GM13977 (cell line): ENCODE data around the gene ADARB1.

Experiments
- DNase-seq: peaks from one replicate; pipeline ENCODE4 v3.0.0; 2012; ENCODE audit warnings: low spot score
- in situ Hi-C: fragments of 300-500 bp; cut with MboI; formaldehyde crosslinking; loops from one replicate; pipeline ENCODE4 v1.12.0; 2022; ENCODE audit warnings: low sequenced_read_pairs, low pct_unique_long_range_greater_than_20kb, mixed read lengths, inconsistent platforms; ENCODE audit not compliant: unreplicated experiment
- TF ChIP-seq, protein P1 (sequence below): IDR thresholded peaks from 2 replicates; pipeline ENCODE4 v1.5.1; 2012; ENCODE audit warnings: mild to moderate bottlenecking, control low read depth; ENCODE audit not compliant: insufficient read depth; ENCODE audit errors: extremely low read depth, missing control alignments

The ADARB1 gene

DNA sequence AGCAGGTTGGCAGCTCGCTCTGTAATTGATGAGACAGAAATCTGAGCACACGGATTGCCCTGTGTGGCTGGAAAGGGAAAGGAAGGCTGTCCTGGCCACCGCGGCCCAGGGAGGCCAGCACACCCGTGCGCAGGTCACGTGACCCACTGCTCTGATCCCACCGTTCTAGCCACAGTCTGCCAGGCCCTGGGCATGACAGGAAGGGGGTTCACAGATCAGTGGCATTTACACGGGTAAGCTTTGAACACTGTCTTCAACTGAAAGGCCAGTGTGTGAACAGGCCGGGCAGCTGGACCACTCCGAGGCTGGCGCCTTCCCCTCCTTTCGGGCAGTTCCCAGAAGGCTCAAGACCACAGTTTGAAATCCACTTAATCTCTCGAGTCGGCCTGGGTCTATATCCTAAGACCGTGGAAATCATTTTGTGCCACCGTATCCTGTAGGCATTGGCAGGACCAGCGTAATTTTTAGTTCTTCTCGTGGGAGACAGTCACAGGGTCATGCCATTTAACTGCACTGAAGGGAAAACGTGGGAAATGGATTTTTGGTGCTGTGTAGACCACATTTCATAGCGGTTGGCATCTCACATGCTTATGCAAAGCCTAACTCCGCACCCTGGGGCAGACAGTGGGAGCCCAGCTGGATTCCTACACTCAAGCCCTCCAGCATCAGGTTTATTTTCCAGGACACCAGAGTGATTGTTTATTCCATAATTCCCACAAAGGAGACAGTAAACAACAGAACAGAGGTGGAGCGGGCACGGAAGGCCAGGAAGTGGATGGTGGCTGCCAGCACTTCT, 3.1 kb upstream of the ADARB1 start:
- no peak for DNase-seq
- TF ChIP-seq, protein P1, sequence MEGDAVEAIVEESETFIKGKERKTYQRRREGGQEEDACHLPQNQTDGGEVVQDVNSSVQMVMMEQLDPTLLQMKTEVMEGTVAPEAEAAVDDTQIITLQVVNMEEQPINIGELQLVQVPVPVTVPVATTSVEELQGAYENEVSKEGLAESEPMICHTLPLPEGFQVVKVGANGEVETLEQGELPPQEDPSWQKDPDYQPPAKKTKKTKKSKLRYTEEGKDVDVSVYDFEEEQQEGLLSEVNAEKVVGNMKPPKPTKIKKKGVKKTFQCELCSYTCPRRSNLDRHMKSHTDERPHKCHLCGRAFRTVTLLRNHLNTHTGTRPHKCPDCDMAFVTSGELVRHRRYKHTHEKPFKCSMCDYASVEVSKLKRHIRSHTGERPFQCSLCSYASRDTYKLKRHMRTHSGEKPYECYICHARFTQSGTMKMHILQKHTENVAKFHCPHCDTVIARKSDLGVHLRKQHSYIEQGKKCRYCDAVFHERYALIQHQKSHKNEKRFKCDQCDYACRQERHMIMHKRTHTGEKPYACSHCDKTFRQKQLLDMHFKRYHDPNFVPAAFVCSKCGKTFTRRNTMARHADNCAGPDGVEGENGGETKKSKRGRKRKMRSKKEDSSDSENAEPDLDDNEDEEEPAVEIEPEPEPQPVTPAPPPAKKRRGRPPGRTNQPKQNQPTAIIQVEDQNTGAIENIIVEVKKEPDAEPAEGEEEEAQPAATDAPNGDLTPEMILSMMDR, result no peak
- in situ Hi-C loops, result no loop called here

DNA sequence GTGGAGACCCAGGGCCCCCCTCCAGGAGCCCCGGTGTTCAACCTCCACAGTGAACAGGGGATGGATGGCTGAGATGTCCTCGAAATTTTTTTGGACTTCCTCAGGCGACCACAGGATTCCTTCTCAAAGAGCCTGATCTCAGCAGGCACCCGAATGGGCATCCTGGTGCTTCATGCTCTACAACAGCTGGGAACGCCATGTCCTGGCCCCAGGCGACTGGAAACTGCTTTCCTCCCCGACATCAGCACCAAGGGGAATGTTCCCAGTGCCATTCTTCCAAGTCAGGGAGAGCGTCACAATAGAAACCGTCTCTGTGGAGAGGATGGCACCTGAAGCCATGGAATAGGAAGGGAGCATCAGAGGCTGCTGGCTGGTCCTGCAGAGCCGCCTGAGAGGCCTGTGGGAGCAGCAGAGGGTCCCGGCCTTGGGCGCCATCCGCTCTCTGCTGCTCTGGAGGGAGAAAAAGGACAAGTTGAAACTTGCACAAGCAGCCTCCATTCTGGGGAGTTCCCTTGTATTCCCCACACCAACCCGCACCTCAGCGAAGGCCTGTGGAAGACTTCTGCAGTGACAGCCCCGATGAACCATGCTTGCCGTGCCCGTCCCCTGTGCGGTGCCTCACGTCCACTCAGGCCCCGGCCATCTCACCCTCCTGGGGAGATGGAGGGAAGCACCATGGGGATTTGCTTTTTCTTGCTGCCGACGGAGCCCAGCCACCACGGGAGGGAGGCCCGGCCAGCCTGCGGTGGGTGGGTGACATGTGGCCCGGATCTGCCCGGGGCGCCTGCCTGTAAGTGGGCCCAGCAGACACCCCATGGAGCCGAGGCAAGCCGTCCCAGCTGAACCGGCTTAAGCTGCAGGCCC, 2.3 kb upstream of the ADARB1 start:
- no peak for DNase-seq
- TF ChIP-seq, protein P1, result no peak
- in situ Hi-C loops, result no loop called here

DNA sequence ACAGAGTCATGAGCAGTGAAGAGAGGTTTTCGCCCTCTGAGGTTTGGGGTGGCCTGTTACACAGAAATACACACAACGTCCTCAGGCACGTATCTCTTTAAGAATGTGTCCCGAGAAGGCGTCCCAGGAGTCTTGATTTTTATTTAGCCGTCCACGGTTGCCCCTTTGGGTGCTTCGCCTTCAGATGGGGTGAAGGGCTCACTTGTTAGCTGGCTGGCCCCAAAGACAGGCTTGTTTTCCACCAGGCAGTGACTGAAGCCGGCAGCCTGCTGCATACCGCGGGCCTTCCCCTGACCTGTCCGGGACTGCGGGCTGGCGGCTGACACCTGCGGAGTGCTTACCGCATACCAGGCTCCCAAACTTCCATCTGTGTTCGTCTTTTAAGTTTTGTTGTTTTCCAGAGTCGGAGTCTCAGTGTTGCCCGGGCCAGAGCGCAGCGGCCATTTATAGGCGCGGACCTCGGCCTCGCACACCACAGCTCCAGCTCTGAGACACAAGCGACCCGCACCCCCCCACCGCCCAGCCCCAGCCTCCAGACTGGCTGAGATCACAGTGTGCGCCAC, 1.6 kb upstream of the ADARB1 start:
- in situ Hi-C loops, result no loop called here
- TF ChIP-seq, protein P1, result no peak
- no peak for DNase-seq

DNA sequence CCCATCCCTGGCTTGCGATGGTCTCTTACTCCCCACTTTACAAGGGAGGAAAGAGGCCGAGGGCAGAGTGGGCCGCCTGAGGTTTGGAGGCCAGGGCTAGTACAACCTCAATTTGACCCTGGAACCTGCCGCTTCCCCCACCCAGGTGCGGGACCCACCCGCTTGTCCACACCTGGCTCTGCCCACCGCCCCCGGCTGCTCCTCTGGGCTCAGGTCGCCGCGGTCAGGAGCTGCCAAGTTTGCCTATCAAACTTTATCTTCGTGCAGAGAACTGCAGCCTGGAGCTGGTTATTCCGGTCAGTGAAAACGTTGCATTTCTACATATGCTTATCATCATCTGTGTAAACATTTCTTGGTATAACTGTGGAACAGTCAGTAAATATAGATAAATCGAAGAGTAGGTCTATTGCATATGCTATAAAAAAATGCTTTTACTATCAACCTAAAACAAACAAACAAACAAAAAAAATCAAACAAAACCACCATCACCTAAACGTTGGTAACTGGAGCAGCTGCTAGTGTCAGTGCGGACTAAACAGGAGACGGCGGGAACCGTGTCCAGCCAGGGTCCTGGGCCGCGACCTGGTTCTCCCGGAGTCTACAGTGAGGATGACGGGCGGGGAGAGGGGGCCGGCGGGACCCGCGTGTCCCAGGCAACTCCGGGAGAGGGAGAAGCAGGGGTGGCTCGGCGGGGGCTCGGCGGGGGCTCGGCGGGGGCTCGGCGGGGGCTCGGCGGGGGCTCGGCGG, 906 bp upstream of the ADARB1 start:
- TF ChIP-seq, protein P1, result no peak
- in situ Hi-C loops, result no loop called here
- DNase-seq, result peak; percentile 55

DNA sequence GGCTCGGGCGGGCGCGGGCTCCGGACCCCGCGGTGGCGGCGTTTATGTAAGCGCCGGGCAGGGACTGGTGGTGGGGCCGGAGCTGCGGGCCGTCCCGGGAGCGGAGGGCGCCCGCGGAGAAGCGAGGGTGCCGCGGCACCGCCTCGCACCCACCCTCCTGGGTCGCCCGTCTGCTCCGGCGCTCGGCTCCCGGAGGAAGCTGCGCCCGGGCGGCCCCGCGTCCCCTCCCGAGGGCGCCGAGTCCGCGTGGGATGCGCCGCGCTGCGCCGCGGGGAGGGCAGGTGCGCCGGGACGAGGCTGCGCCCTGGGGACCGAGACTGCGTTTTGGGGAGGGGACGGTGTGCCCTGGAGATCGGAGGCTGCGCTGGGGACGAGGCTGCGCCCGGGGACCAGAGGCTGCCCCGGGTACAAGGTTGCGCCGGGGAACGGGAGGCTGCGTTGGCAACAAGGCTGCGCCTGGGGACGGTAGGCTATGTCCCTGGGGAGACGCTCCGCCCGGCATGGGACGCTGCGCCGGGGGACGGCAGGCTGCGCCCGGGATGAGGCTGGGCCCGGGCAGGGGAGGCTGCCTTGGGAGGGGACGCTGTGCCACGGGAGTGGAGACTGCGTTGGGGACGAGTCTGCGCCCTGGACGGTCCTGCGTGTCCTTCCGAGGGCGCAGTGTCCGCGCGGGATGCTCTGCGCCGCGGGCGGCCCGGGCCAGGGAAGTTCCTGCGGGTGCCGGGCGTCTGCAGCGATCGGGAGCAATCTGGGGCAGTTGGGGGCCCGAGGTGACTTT, 627 bp downstream of the ADARB1 start:
- TF ChIP-seq, protein P1, result no peak
- in situ Hi-C loops, result no loop called here
- peak; percentile 49 for DNase-seq
